CD14-positive monocyte (primary cell): ENCODE data around the gene GSPT1. TPM values are rescaled to one million over a fixed set of nuclear protein-coding genes. Genes with fewer than 3 reads are reported as not detected.
"Not testable (repeated sequence)": the region's sequence is repeated elsewhere in the genome, so short reads cannot be mapped to it uniquely, and the experiment has no call there.

ENCODE experiments used
- DNase-seq, 3 donors: peaks; one replicate each; pipeline ENCODE4 v3.0.0-alpha.2; 2011 to 2022
- H2AFZ ChIP-seq: 2 replicates; pipeline ENCODE4 v1.6.0; 2012; ENCODE audit warnings: mild to moderate bottlenecking, low read depth, low read length, inconsistent platforms; ENCODE audit not compliant: insufficient read depth, poor library complexity, severe bottlenecking
- H3K27ac ChIP-seq, 2 donors: 1 replicate in 1 of 2; 2 replicates in 1 of 2; pipeline ENCODE4 v1.5.1; 2012 to 2013; ENCODE audit warnings: low read length in 2 of 2, control low read depth in 1 of 2, inconsistent platforms in 1 of 2, low read depth in 1 of 2, mild to moderate bottlenecking in 1 of 2
- H3K27me3 ChIP-seq, 2 donors: one replicate each; pipeline versions ENCODE4 v1.6.0 to v1.6.1; 2011 to 2013; ENCODE audit warnings: low read length in 2 of 2; ENCODE audit not compliant: control insufficient read depth in 2 of 2, insufficient read depth in 2 of 2
- H3K36me3 ChIP-seq, 2 donors: replicated peaks in 1 of 2; 1 replicate in 1 of 2; 2 replicates in 1 of 2; pipeline versions ENCODE4 v1.5.1 to v1.6.1; 2012 to 2013; ENCODE audit warnings: low read length in 2 of 2, control low read depth in 1 of 2, inconsistent platforms in 1 of 2, mild to moderate bottlenecking in 1 of 2; ENCODE audit not compliant: insufficient read depth in 2 of 2, control insufficient read depth in 1 of 2
- H3K4me1 ChIP-seq, 2 donors: 1 replicate in 1 of 2; 2 replicates in 1 of 2; pipeline versions ENCODE4 v1.5.1 to v1.6.1; 2012 to 2013; ENCODE audit warnings: low read length in 2 of 2, control low read depth in 1 of 2, inconsistent platforms in 1 of 2, mild to moderate bottlenecking in 1 of 2, moderate library complexity in 1 of 2; ENCODE audit not compliant: insufficient read depth in 2 of 2, control insufficient read depth in 1 of 2
- H3K4me2 ChIP-seq: replicated peaks from 2 replicates; pipeline ENCODE3; 2012; ENCODE audit warnings: low read length, moderate library complexity, mild to moderate bottlenecking; ENCODE audit not compliant: poor library complexity, severe bottlenecking; ENCODE audit errors: extremely low read depth
- H3K4me3 ChIP-seq, 3 experiments: fragments of 200-600 bp in 1 of 3; sonication (generic) in 1 of 3; replicated peaks in 1 of 3; 1 replicate in 2 of 3; 2 replicates in 1 of 3; pipeline ENCODE4 v1.5.1; 2011 to 2013; ENCODE audit warnings: low read length in 3 of 3, mild to moderate bottlenecking in 3 of 3, control low read depth in 2 of 3, low read depth in 2 of 3, inconsistent platforms in 1 of 3, moderate library complexity in 1 of 3
- H3K79me2 ChIP-seq: 2 replicates; pipeline ENCODE4 v1.6.0; 2012; ENCODE audit warnings: mild to moderate bottlenecking, control low read depth, inconsistent platforms, low read length, moderate library complexity; ENCODE audit not compliant: insufficient read depth
- H3K9ac ChIP-seq: 2 replicates; pipeline ENCODE4 v1.6.0; 2017; ENCODE audit warnings: low read length, mild to moderate bottlenecking; ENCODE audit not compliant: insufficient read depth, poor library complexity, severe bottlenecking
- H3K9me3 ChIP-seq, 2 donors: replicated peaks in 1 of 2; 1 replicate in 1 of 2; 2 replicates in 1 of 2; pipeline versions ENCODE4 v1.5.1 to v1.6.1; 2012 to 2013; ENCODE audit warnings: low read length in 2 of 2, control low read depth in 1 of 2; ENCODE audit not compliant: control insufficient read depth in 1 of 2, insufficient read depth in 1 of 2
- H4K20me1 ChIP-seq: 2 replicates; pipeline ENCODE4 v1.6.0; 2012; ENCODE audit warnings: mild to moderate bottlenecking, low read length, control low read depth, moderate library complexity; ENCODE audit not compliant: insufficient read depth
- H3K27ac Mint-ChIP-seq, 7 donors: one replicate each; pipeline ENCODE4 v1.8.0; 2020; ENCODE audit warnings: mild to moderate bottlenecking in 7 of 7, mixed read lengths in 7 of 7, moderate library complexity in 6 of 7, inconsistent platforms in 2 of 7
- H3K27me3 Mint-ChIP-seq, 3 donors: one replicate each; pipeline ENCODE4 v1.8.0; 2021 to 2022; ENCODE audit warnings: low read depth in 3 of 3, mild to moderate bottlenecking in 3 of 3, mixed read lengths in 3 of 3, moderate library complexity in 3 of 3, inconsistent platforms in 1 of 3
- H3K36me3 Mint-ChIP-seq, 2 donors: one replicate each; pipeline ENCODE4 v1.8.0; 2020; ENCODE audit warnings: mixed read lengths in 2 of 2, inconsistent platforms in 1 of 2, mild to moderate bottlenecking in 1 of 2
- H3K4me1 Mint-ChIP-seq: one replicate; pipeline ENCODE4 v1.8.0; 2020; ENCODE audit warnings: mild to moderate bottlenecking, mixed read lengths
- H3K4me3 Mint-ChIP-seq, 2 donors: one replicate each; pipeline ENCODE4 v1.8.0; 2020; ENCODE audit warnings: mild to moderate bottlenecking in 2 of 2, mixed read lengths in 2 of 2, moderate library complexity in 1 of 2
- H3K9me3 Mint-ChIP-seq, 7 donors: one replicate each; pipeline ENCODE4 v1.8.0; 2020 to 2022; ENCODE audit warnings: mixed read lengths in 7 of 7, mild to moderate bottlenecking in 6 of 7, moderate library complexity in 6 of 7, inconsistent platforms in 2 of 7
- WGBS: methylation state at CpG from one replicate; pipeline ENCODE4 v1.1.5; 2013; ENCODE audit warnings: missing lambda C conversion rate; ENCODE audit not compliant: insufficient coverage; 5-methylcytosine and 5-hydroxymethylcytosine counted together
- intact Hi-C, 2 donors: fragments of 100-400 bp; cut with micrococcal nuclease; formaldehyde crosslinking; loops; one replicate each; pipeline versions ENCODE4 v1.15.0 to v1.15.1; 2023
- polyA plus RNA-seq, 3 donors: library from polyadenylated mRNA; depleted of rRNA in 1 of 3; unstranded in 2 of 3; stranded (reverse) in 1 of 3; fragments of 300-500 nt in 2 of 3; fragments of >200 nt in 1 of 3; fragmentation: Illumina TruSeq in 2 of 3; gene quantifications; 1 replicate in 2 of 3; 2 replicates in 1 of 3; pipeline ENCODE4 v1.2.3, GENCODE V29; 2012 to 2021
- TF ChIP-seq, protein P1 (sequence below): fragments of 200-600 bp; IDR thresholded peaks from one replicate; pipeline ENCODE4 v1.8.0; 2022; ENCODE audit warnings: antibody characterized with exemption, mild to moderate bottlenecking

GSPT1 gene
- polyA plus RNA-seq, 3 donors: 22.4 to 48.3 (median 47.9) TPM

DNA sequence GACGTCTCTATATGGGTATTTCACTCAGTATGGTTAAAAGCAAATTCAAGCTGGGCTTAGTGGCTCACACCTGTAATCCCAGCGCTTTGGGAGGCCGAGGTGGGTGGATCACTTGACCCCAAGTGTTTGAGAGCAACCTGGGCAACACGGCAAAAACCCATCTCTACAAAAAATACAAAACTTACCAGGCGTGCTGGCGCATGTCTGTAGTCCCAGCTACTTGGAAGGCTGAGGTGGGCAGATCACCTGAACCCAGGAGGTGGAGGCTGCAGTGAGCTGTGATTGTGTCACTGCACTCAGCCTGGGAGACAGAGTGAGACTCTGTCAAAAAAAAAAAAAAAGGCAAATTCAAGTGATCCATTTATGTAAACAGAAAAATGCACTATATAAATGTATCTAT lies 48.0 kb upstream of the GSPT1 start:
- H3K27me3 Mint-ChIP-seq: peaks cover 0 to 2% (median 2%) of the 10 kb centered on the region in 3 donors
- no peaks in the 10 kb centered on the region for H3K36me3 Mint-ChIP-seq
- no peaks in the 10 kb centered on the region for H4K20me1 ChIP-seq
- H3K9ac ChIP-seq: no peak overlapping the region
- no peak overlapping the region for H3K27ac ChIP-seq
- H3K4me3 ChIP-seq: no peak overlapping the region
- no peaks in the 10 kb centered on the region for H3K9me3 ChIP-seq
- H3K9me3 Mint-ChIP-seq: no peaks in the 10 kb centered on the region
- H3K4me3 Mint-ChIP-seq: no peak overlapping the region
- TF ChIP-seq, protein P1, sequence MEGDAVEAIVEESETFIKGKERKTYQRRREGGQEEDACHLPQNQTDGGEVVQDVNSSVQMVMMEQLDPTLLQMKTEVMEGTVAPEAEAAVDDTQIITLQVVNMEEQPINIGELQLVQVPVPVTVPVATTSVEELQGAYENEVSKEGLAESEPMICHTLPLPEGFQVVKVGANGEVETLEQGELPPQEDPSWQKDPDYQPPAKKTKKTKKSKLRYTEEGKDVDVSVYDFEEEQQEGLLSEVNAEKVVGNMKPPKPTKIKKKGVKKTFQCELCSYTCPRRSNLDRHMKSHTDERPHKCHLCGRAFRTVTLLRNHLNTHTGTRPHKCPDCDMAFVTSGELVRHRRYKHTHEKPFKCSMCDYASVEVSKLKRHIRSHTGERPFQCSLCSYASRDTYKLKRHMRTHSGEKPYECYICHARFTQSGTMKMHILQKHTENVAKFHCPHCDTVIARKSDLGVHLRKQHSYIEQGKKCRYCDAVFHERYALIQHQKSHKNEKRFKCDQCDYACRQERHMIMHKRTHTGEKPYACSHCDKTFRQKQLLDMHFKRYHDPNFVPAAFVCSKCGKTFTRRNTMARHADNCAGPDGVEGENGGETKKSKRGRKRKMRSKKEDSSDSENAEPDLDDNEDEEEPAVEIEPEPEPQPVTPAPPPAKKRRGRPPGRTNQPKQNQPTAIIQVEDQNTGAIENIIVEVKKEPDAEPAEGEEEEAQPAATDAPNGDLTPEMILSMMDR: no peak
- no peak overlapping the region for H2AFZ ChIP-seq
- H3K4me2 ChIP-seq: no peak overlapping the region
- no peak overlapping the region for H3K27ac Mint-ChIP-seq
- no peak for DNase-seq
- H3K79me2 ChIP-seq: no peaks in the 10 kb centered on the region
- H3K4me1 ChIP-seq: peaks cover 6 to 10% of the 10 kb centered on the region in 2 donors
- intact Hi-C loops: no loop called here
- 100% methylated on average over 1 of the region's 6 CpGs for WGBS
- H3K36me3 ChIP-seq: no peaks in the 10 kb centered on the region
- peaks cover 9% of the 10 kb centered on the region for H3K4me1 Mint-ChIP-seq
- no peaks in the 10 kb centered on the region for H3K27me3 ChIP-seq

DNA sequence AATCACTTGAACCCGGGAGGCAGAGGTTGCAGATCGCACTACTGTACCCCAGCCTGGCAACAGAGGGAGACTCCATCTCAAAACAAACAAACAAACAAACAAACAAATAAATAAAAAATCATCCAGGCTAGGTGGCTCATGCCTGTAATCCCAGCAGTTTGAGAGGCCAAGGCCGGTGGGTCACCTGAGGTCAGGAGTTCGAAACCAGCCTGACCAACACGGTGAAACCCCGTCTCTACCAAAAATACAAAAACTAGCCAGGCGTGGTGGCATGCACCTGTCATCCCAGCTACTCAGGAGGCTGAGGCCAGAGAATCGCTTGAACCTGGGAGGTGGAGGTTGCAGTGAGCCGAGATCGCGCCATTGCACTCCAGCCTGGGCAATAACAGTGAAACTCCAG lies 47.2 kb upstream of the GSPT1 start:
- H3K79me2 ChIP-seq, H3K4me3 Mint-ChIP-seq, H3K9me3 ChIP-seq, H3K4me1 ChIP-seq, H3K27me3 Mint-ChIP-seq, intact Hi-C loops, H3K4me2 ChIP-seq, DNase-seq, H4K20me1 ChIP-seq, H3K27ac Mint-ChIP-seq, H3K27me3 ChIP-seq, H3K36me3 ChIP-seq, H3K9me3 Mint-ChIP-seq, H3K36me3 Mint-ChIP-seq, H3K4me3 ChIP-seq, H3K27ac ChIP-seq, H3K4me1 Mint-ChIP-seq, H2AFZ ChIP-seq, H3K9ac ChIP-seq: not testable (repeated sequence)
- 100% methylated on average over 2 of the region's 11 CpGs for WGBS

DNA sequence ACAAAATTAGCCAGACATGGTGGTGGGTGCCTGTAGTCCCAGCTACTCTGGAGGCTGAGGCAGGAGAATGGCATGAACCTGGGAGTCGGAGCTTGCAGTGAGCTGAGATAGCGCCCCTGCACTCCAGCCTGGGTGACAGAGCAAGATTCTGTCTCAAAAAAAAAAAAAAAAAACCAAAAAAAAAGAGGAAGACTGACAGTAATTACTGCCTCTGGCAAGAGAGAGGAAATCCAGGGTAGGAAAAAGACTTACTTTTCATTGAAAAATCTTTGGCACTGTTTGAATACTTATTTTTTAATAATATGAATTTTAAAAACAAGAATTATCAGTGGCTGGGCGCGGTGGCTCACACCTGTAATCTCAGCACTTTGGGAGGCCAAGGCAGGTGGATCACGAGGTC lies 46.7 kb upstream of the GSPT1 start:
- 100% methylated on average over 1 of the region's 5 CpGs for WGBS
- H3K4me1 Mint-ChIP-seq, H4K20me1 ChIP-seq, H3K9ac ChIP-seq, H3K4me3 Mint-ChIP-seq, H3K4me3 ChIP-seq, H3K79me2 ChIP-seq, H3K4me1 ChIP-seq, H3K27me3 ChIP-seq, H3K36me3 Mint-ChIP-seq, H2AFZ ChIP-seq, H3K4me2 ChIP-seq, H3K9me3 Mint-ChIP-seq, H3K36me3 ChIP-seq, DNase-seq, H3K27me3 Mint-ChIP-seq, intact Hi-C loops, H3K27ac Mint-ChIP-seq, H3K9me3 ChIP-seq, H3K27ac ChIP-seq: not testable (repeated sequence)
